Mucosa of gallbladder (tissue), 1 donor: ENCODE results near the gene PDCD6IP. TPM values are rescaled to one million over a fixed set of nuclear protein-coding genes. Genes with fewer than 3 reads are reported as not detected.

Source experiments
- total RNA-seq: library from RNA; stranded (reverse); gene quantifications from one replicate; pipeline ENCODE4 v1.2.1, GENCODE V29; 2021
- donor health status: DM: no; HTN: no; CAD: no.

PDCD6IP gene
- total RNA-seq, 1 donor from 2014 or later: 237 TPM

Other genes with a start within 250 kb of the PDCD6IP start
- 50.9 TPM for gene CLASP2, start 80.4 kb upstream of the PDCD6IP start, total RNA-seq